HepG2 (cell line): ENCODE data around the gene UBQLN1. TPM values are rescaled to one million over a fixed set of nuclear protein-coding genes. Genes with fewer than 3 reads are reported as not detected.

ENCODE experiments used
- ARID2 ChIP-seq: sonication (generic); formaldehyde crosslinking; IDR thresholded peaks from 2 replicates; pipeline ENCODE4 v1.8.1; 2022; ENCODE audit warnings: mild to moderate bottlenecking, missing genetic modification reagents, borderline replicate concordance
- CBFB ChIP-seq: sonication (generic); formaldehyde crosslinking; IDR thresholded peaks from 2 replicates; pipeline ENCODE4 v1.4.0; 2020; ENCODE audit warnings: missing genetic modification reagents
- FLYWCH1 ChIP-seq: sonication (generic); formaldehyde crosslinking; IDR thresholded peaks from 2 replicates; pipeline ENCODE4 v1.8.1; 2023; ENCODE audit warnings: mild to moderate bottlenecking, missing genetic modification reagents
- KLF9 ChIP-seq: IDR thresholded peaks from 2 replicates; pipeline ENCODE4 v1.6.1; 2016; ENCODE audit warnings: low read depth
- SCMH1 ChIP-seq: sonication (generic); formaldehyde crosslinking; IDR thresholded peaks from 2 replicates; pipeline ENCODE4 v1.9.0; 2021; ENCODE audit warnings: missing genetic modification reagents, mild to moderate bottlenecking, borderline replicate concordance
- SOX13 ChIP-seq, 3 experiments: fragments of 450-650 bp in 1 of 3; sonication (generic) in 1 of 3; formaldehyde crosslinking in 1 of 3; IDR thresholded peaks in 2 of 3; conservative IDR thresholded peaks in 1 of 3; 2 replicates each; pipeline versions ENCODE4 v1.5.0 to v1.6.1; 2016 to 2020; ENCODE audit warnings: antibody characterized with exemption in 1 of 3, mild to moderate bottlenecking in 1 of 3, missing compliant biosample characterization in 1 of 3, missing genetic modification reagents in 1 of 3, moderate library complexity in 1 of 3
- TBX2 ChIP-seq: sonication (generic); formaldehyde crosslinking; IDR thresholded peaks from 2 replicates; pipeline ENCODE4 v1.5.0; 2020; ENCODE audit warnings: missing genetic modification reagents, mild to moderate bottlenecking, borderline replicate concordance
- TOE1 ChIP-seq: sonication (generic); formaldehyde crosslinking; IDR thresholded peaks from 2 replicates; pipeline ENCODE4 v1.4.0; 2020; ENCODE audit warnings: mild to moderate bottlenecking, missing genetic modification reagents
- ZNF326 ChIP-seq: sonication (generic); formaldehyde crosslinking; IDR thresholded peaks from 2 replicates; pipeline ENCODE4 v1.4.0; 2020; ENCODE audit warnings: missing genetic modification reagents, borderline replicate concordance
- ZNF343 ChIP-seq: sonication (generic); formaldehyde crosslinking; IDR thresholded peaks from 2 replicates; pipeline ENCODE4 v1.4.0; 2020; ENCODE audit warnings: mild to moderate bottlenecking, missing genetic modification reagents
- ZNF431 ChIP-seq: sonication (generic); formaldehyde crosslinking; IDR thresholded peaks from 2 replicates; pipeline ENCODE4 v1.9.0; 2022; ENCODE audit warnings: missing genetic modification reagents, low read depth, mild to moderate bottlenecking, borderline replicate concordance
- ZNF674 ChIP-seq: sonication (generic); formaldehyde crosslinking; IDR thresholded peaks from 2 replicates; pipeline ENCODE4 v1.5.0; 2020; ENCODE audit warnings: low read depth, mild to moderate bottlenecking, missing genetic modification reagents
- ZNF746 ChIP-seq: sonication (generic); formaldehyde crosslinking; IDR thresholded peaks from 2 replicates; pipeline ENCODE4 v1.8.0; 2022; ENCODE audit warnings: mild to moderate bottlenecking, missing genetic modification reagents
- ZNF768 ChIP-seq: sonication (generic); formaldehyde crosslinking; IDR thresholded peaks from 2 replicates; pipeline ENCODE4 v1.4.0; 2020; ENCODE audit warnings: missing genetic modification reagents
- ZNF773 ChIP-seq: sonication (generic); formaldehyde crosslinking; IDR thresholded peaks from 2 replicates; pipeline ENCODE4 v1.4.0; 2020; ENCODE audit warnings: missing genetic modification reagents, borderline replicate concordance
- polyA plus RNA-seq, 8 experiments: library from polyadenylated mRNA; depleted of rRNA in 3 of 8; stranded (reverse) in 7 of 8; unstranded in 1 of 8; fragments of >200 nt; fragmentation: Illumina TruSeq in 4 of 8; extraction: Trizol in 4 of 8; gene quantifications; 2 replicates each; pipeline versions ENCODE4 v1.2.1 to v1.2.3, GENCODE V29; 2011 to 2016; ENCODE audit warnings: low read depth in 4 of 8, missing spikeins in 1 of 8, mixed read lengths in 1 of 8; ENCODE audit not compliant: insufficient read depth in 1 of 8
- total RNA-seq, 5 experiments: library from RNA; depleted of rRNA; stranded (reverse); fragments of >200 nt; fragmentation: Illumina TruSeq; extraction: Trizol; gene quantifications; 2 replicates each; pipeline ENCODE4 v1.2.3, GENCODE V29; 2016; ENCODE audit warnings: low read depth in 1 of 5
- TF ChIP-seq, protein P1 (sequence below): sonication (generic); formaldehyde crosslinking; IDR thresholded peaks from 2 replicates; pipeline ENCODE4 v1.5.0; 2020; ENCODE audit warnings: mild to moderate bottlenecking, missing genetic modification reagents, borderline replicate concordance
- TF ChIP-seq, protein P2 (sequence below): sonication (generic); formaldehyde crosslinking; IDR thresholded peaks from 2 replicates; pipeline ENCODE4 v1.4.0; 2020; ENCODE audit warnings: mild to moderate bottlenecking, missing genetic modification reagents
- TF ChIP-seq, protein P3 (sequence below): sonication (generic); formaldehyde crosslinking; IDR thresholded peaks from 2 replicates; pipeline ENCODE4 v1.4.0; 2020; ENCODE audit warnings: missing genetic modification reagents
- TF ChIP-seq, protein P4 (sequence below): sonication (generic); formaldehyde crosslinking; IDR thresholded peaks from 2 replicates; pipeline ENCODE4 v1.4.0; 2020; ENCODE audit warnings: missing genetic modification reagents, low read depth, mild to moderate bottlenecking, borderline replicate concordance

The UBQLN1 gene
- total and polyA plus RNA-seq, 2 of the 13 experiments (the other 11 are each of a cell fraction or from before 2014, with no cell fraction given) = 78.1 to 83.8 TPM

DNA sequence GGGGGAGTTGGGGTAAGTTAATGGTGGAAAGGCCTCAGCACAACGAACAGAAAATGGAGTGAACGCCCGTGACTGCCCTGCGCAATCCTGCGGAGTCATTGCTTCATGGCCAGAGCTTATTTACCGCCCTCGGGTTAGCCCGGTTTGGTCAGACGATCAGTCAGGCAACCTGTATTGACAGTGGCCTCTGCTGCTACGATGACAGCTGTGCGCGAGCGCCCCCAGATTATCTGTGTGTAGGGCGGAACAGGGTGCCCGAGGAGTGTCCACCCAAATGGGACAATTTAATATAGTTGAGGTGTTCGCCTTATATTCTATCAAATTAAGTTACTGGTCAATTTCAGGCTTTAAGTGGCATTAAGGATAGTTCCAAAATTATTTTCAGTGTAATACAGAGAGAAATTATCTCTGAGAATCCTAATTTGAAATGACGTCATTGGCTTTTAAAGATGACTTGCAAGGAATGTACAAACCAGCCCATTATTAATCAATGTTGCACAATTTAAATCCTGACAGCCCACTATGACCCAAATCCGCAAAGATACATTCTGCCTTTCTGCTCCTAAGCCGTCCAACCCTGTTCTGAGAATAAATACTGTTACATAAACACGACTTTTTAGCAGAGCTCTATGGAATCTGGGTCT lies 879 bp upstream of the UBQLN1 start (continued):
- TF ChIP-seq ZNF674 (CRISPR knock-in tag) = no peak
- TF ChIP-seq ZNF431 (CRISPR knock-in tag) = no peak
- TF ChIP-seq, protein P1, sequence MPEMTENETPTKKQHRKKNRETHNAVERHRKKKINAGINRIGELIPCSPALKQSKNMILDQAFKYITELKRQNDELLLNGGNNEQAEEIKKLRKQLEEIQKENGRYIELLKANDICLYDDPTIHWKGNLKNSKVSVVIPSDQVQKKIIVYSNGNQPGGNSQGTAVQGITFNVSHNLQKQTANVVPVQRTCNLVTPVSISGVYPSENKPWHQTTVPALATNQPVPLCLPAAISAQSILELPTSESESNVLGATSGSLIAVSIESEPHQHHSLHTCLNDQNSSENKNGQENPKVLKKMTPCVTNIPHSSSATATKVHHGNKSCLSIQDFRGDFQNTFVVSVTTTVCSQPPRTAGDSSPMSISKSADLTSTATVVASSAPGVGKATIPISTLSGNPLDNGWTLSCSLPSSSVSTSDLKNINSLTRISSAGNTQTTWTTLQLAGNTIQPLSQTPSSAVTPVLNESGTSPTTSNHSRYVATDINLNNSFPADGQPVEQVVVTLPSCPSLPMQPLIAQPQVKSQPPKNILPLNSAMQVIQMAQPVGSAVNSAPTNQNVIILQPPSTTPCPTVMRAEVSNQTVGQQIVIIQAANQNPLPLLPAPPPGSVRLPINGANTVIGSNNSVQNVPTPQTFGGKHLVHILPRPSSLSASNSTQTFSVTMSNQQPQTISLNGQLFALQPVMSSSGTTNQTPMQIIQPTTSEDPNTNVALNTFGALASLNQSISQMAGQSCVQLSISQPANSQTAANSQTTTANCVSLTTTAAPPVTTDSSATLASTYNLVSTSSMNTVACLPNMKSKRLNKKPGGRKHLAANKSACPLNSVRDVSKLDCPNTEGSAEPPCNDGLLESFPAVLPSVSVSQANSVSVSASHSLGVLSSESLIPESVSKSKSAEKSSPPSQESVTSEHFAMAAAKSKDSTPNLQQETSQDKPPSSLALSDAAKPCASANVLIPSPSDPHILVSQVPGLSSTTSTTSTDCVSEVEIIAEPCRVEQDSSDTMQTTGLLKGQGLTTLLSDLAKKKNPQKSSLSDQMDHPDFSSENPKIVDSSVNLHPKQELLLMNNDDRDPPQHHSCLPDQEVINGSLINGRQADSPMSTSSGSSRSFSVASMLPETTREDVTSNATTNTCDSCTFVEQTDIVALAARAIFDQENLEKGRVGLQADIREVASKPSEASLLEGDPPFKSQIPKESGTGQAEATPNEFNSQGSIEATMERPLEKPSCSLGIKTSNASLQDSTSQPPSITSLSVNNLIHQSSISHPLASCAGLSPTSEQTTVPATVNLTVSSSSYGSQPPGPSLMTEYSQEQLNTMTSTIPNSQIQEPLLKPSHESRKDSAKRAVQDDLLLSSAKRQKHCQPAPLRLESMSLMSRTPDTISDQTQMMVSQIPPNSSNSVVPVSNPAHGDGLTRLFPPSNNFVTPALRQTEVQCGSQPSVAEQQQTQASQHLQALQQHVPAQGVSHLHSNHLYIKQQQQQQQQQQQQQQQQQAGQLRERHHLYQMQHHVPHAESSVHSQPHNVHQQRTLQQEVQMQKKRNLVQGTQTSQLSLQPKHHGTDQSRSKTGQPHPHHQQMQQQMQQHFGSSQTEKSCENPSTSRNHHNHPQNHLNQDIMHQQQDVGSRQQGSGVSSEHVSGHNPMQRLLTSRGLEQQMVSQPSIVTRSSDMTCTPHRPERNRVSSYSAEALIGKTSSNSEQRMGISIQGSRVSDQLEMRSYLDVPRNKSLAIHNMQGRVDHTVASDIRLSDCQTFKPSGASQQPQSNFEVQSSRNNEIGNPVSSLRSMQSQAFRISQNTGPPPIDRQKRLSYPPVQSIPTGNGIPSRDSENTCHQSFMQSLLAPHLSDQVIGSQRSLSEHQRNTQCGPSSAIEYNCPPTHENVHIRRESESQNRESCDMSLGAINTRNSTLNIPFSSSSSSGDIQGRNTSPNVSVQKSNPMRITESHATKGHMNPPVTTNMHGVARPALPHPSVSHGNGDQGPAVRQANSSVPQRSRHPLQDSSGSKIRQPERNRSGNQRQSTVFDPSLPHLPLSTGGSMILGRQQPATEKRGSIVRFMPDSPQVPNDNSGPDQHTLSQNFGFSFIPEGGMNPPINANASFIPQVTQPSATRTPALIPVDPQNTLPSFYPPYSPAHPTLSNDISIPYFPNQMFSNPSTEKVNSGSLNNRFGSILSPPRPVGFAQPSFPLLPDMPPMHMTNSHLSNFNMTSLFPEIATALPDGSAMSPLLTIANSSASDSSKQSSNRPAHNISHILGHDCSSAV (CRISPR knock-in tag) = no peak
- no peak for TF ChIP-seq ZNF326 (CRISPR knock-in tag)
- no peak; the same call in 1 of the 2 replicates for TF ChIP-seq ZNF746
- TF ChIP-seq KLF9 = no peak
- TF ChIP-seq, protein P2, sequence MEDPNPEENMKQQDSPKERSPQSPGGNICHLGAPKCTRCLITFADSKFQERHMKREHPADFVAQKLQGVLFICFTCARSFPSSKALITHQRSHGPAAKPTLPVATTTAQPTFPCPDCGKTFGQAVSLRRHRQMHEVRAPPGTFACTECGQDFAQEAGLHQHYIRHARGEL (CRISPR knock-in tag) = no peak
- TF ChIP-seq ZNF773 (CRISPR knock-in tag) = no peak
- TF ChIP-seq TBX2 (CRISPR knock-in tag) = peak; percentile 1; the same call in 1 of the 2 replicates
- TF ChIP-seq, protein P3, sequence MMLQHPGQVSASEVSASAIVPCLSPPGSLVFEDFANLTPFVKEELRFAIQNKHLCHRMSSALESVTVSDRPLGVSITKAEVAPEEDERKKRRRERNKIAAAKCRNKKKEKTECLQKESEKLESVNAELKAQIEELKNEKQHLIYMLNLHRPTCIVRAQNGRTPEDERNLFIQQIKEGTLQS (CRISPR knock-in tag) = no peak
- no peak for TF ChIP-seq ZNF343 (CRISPR knock-in tag)
- TF ChIP-seq SCMH1 (CRISPR knock-in tag) = no peak
- TF ChIP-seq SOX13 (IDR thresholded peaks at IDR 0.05) = 0 out of 2 replicates have a peak, but pooled peaks have one; percentile 6
- 0 out of 4 replicates have a peak, but pooled peaks of 1 of the 2 experiments have one; percentile 27 for TF ChIP-seq SOX13 (CRISPR knock-in tag; conservative IDR thresholded peaks at IDR 0.05 in 1 of 2, IDR thresholded peaks at IDR 0.05 in 1 of 2)
- no peak for TF ChIP-seq ZNF768 (CRISPR knock-in tag)
- no peak for TF ChIP-seq TOE1 (CRISPR knock-in tag)
- TF ChIP-seq CBFB (CRISPR knock-in tag) = peak; percentile 7; the same call in 1 of the 2 replicates
- TF ChIP-seq ARID2 = no peak
- TF ChIP-seq, protein P4, sequence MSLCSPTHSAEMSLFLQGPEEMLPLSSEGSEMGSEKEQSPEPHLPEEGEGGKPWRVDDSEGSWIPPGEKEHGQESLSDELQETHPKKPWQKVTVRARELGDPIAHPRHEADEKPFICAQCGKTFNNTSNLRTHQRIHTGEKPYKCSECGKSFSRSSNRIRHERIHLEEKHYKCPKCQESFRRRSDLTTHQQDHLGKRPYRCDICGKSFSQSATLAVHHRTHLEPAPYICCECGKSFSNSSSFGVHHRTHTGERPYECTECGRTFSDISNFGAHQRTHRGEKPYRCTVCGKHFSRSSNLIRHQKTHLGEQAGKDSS (CRISPR knock-in tag) = no peak
- no peak for TF ChIP-seq FLYWCH1
